ENCODE measurements around the gene GPC2.
"Not testable (repeated sequence)": the region's sequence is repeated elsewhere in the genome, so short reads cannot be mapped to it uniquely, and the experiment has no call there.

The GPC2 gene

GRCh38 chr7:100200693-100201092 lies 23.5 kb upstream of the GPC2 start:
- DNase-seq (ENCODE audit: low spot score), result no peak

GRCh38 chr7:100198266-100198665 lies 21.1 kb upstream of the GPC2 start:
- no peak for DNase-seq (ENCODE audit: low spot score)

GRCh38 chr7:100195901-100196322 lies 18.7 kb upstream of the GPC2 start:
- not testable (repeated sequence) for DNase-seq (ENCODE audit: low spot score)

GRCh38 chr7:100195222-100195621 lies 18.0 kb upstream of the GPC2 start:
- DNase-seq (ENCODE audit: low spot score), result no peak

GRCh38 chr7:100192969-100193368 lies 15.8 kb upstream of the GPC2 start:
- no peak for DNase-seq (ENCODE audit: low spot score)

GRCh38 chr7:100192281-100192862 lies 15.2 kb upstream of the GPC2 start:
- DNase-seq (ENCODE audit: low spot score), result not testable (repeated sequence)

GRCh38 chr7:100191775-100192174 lies 14.6 kb upstream of the GPC2 start:
- no peak for DNase-seq (ENCODE audit: low spot score)

- DNase-seq (ENCODE audit: low spot score), result peak; percentile 88
Measured at GRCh38 chr7:100190048-100190711, 13.0 kb upstream of the GPC2 start.

GRCh38 chr7:100189061-100189460 lies 11.9 kb upstream of the GPC2 start:
- DNase-seq (ENCODE audit: low spot score), result no peak

GRCh38 chr7:100185726-100186125 lies 8.5 kb upstream of the GPC2 start:
- DNase-seq (ENCODE audit: low spot score), result no peak

GRCh38 chr7:100183090-100183489 lies 5.9 kb upstream of the GPC2 start:
- DNase-seq (ENCODE audit: low spot score), result not testable (repeated sequence)

- DNase-seq (ENCODE audit: low spot score), result not testable (repeated sequence)
Measured at GRCh38 chr7:100182616-100183015, 5.4 kb upstream of the GPC2 start.

- not testable (repeated sequence) for DNase-seq (ENCODE audit: low spot score)
Measured at GRCh38 chr7:100180084-100180483, 2.9 kb upstream of the GPC2 start.

GRCh38 chr7:100176096-100177044 lies 811 bp downstream of the GPC2 start:
- no peak for DNase-seq (ENCODE audit: low spot score)

GRCh38 chr7:100175296-100175935 lies 1.8 kb downstream of the GPC2 start:
- no peak for DNase-seq (ENCODE audit: low spot score)

- DNase-seq (ENCODE audit: low spot score), result no peak
Measured at GRCh38 chr7:100174582-100174981, 2.6 kb downstream of the GPC2 start.

GRCh38 chr7:100173806-100174495 lies 3.2 kb downstream of the GPC2 start:
- DNase-seq (ENCODE audit: low spot score), result no peak

GRCh38 chr7:100171840-100172239 lies 5.3 kb downstream of the GPC2 start:
- DNase-seq (ENCODE audit: low spot score), result no peak

GRCh38 chr7:100171087-100171681 lies 6.0 kb downstream of the GPC2 start:
- no peak for DNase-seq (ENCODE audit: low spot score)

GRCh38 chr7:100170101-100170897 lies 6.9 kb downstream of the GPC2 start:
- DNase-seq (ENCODE audit: low spot score), result no peak

Data from RKO (cell line).